HG03469 (cell line): ENCODE data around the gene OR10H3.
"Not testable (repeated sequence)": the region's sequence is repeated elsewhere in the genome, so short reads cannot be mapped to it uniquely, and the experiment has no call there.

Experiments used
- ATAC-seq: cut with Tn5 transposase; IDR thresholded peaks from one replicate; pipeline ENCODE4 v1.9.1; 2021; ENCODE audit warnings: mild to moderate bottlenecking, moderate library complexity, moderate number of reproducible peaks; ENCODE audit not compliant: unreplicated experiment

The OR10H3 gene

DNA sequence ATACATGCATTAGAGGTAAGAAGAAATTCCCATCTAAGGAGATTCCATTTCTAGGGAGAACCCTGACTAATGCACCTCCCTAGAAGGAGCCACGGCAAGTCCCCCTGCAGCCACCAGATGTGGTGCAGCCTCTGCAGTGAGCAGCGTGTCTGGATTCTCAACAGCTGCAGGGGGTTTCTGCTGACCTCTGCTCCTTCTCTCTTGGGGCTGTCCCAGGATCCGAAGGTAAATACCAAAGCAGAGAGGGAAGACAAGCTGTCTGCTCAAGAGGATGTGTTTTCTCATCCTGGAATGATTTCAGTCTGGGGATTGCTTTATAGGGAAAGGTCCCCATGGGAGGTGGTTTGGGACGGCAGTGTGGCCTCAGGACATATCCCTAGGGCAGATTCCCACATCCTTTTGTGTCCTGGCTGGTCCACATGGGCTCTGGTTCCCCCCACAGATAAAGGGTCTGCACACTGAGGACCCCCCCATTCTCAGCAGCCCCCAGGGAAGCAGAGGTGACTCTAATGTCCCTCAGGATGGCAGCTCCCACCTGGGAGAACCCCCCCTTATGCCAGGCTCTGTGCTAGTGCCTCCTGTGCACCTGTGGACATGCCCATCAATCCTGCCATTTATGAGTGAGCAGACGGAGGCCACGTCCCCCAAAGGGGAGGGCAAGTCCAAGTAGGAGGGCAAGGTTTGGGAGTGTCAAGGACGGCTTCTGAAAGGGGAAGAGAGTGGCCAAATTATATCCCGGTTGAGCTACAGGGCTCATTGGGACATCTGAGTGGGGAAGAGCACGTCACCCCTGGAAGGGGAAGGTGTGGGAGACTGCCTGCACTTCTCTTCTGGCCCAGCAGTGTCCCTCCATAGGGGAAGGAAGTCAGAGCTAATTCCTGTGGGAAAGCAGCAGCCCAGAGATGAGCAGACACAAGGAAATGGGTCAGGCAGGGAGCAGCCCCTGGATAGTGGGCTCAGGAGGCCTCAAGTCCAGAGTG is 39.5 kb downstream of the OR10H3 start:
- no peak for ATAC-seq

DNA sequence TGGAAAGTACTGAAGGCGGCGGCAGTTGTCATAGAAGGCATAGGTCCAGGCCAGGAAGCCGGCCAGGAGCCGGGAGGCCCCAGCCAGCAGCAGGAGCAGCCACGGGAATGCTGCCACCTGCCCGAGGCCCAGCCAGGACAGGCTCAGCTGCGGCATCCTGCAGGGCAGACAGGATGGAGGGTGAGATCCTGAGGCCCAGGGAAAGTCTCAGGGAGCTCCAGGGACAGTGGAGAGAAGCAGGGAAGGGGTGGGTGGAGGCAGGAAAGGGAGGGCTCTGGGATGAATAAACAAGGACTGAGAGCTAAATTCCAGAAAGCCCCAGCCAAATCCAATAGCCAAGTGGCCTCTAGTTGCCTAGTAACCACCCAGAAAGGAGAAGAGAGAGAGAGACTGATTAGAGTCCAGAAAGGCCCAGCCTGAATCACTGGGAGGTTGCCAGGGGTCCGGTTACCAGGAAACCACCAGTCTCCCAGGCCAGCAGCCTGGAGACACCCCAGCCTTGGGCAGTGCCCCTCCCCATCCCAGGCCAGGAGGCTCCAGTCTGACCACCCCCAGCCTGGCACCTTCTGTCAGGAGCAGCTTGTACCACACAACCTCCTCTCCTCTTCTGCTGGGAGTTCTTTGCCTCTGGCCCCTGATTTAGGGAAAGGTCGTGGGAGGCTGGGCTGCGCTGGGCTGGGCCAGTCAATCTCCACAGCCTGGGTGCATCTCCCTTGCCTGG is 42.1 kb downstream of the OR10H3 start:
- no peak for ATAC-seq

DNA sequence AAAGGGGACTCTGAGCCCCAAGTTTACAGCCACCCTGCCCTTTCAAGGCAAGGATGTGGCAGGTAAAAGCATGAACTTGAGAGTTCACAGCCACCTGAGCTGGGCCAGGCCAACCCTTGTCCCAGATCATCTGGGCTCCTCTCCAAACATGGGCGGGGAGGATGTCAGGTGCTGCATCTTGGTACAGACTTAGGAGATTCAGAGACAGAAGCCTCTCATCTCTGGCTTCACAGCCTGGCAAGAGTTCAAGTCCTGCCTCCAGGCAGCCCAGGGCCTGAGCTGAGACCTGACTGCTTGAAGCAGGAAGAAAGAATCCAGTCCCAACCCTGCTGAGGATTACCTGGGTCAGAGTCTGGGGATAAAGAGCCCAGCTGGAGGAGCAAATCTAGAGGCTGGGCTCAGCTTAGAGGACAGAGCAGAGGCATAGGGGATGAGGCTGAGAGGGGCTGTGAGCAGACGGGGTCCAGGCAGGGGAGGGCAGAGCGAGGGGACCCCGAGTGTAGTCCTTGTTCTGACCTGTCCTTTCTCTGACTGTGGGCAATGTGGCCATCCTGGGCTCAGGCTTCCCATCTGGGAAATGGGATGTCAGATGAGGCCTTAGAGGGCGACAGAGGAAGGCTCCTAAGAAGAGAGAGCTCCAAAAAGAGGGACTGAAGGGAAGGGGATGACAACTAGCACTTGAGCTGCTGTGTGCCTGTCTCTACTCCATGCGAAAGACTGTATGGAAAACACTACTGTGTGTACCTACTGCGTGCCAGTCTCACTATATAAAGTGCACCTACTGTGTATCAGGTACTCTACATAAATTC is 43.0 kb downstream of the OR10H3 start:
- no peak for ATAC-seq

DNA sequence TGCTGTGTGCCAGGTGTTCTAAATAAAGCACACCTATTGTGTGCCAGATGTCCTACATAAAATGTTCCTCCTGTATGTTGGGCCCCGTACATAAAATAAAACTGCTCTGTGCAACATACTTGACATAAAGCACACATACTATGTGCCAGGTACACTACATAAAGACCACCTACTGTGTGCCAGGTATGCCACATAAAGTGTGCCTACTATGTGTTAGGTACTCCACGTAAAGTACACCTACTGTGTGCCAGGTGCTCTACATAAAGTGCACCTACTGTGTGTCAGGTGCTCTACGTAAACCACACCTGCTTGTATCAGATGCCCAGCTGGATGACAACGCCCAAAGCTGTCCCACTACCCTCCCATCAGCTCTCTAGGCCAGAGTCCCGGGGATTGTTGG is 43.9 kb downstream of the OR10H3 start:
- ATAC-seq: no peak

DNA sequence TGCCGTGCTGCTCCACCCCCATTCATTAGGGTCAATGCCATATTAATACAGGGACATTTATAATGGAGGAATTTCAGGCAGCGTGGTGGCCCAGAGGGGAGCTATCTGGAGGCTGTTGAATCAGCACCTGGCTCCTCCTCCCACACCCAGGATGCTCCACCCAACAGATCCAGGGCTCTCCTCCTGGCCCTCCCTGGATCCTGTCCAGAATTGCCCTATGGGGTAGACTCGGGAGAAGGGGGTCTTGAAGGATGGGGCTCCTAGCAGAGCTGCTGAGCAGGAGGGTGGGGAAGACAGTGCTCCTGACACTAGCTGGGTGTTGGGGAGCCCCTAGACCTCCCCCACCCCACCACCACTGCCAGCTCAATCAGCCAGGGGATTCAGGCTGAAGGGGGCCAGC is 44.4 kb downstream of the OR10H3 start:
- ATAC-seq: no peak

DNA sequence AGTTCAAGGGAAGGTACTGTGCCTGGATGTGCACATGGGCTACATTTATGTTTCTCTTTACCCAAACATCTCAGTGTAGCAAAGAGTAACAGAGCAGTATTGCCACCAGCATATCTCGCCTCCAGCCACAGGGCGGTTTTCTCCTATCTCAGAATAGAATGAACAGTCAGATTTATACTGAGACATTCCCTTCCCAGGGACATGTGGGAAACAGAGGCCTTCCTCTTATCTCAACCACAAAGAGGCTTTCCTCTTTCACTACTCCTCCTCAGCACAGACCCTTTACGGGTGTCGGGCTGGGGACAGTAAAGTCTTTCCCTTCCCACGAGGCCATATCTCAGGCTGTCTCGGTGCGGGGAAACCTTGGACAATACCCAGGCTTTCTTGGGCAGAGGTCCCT is 45.1 kb downstream of the OR10H3 start:
- ATAC-seq: not testable (repeated sequence)

DNA sequence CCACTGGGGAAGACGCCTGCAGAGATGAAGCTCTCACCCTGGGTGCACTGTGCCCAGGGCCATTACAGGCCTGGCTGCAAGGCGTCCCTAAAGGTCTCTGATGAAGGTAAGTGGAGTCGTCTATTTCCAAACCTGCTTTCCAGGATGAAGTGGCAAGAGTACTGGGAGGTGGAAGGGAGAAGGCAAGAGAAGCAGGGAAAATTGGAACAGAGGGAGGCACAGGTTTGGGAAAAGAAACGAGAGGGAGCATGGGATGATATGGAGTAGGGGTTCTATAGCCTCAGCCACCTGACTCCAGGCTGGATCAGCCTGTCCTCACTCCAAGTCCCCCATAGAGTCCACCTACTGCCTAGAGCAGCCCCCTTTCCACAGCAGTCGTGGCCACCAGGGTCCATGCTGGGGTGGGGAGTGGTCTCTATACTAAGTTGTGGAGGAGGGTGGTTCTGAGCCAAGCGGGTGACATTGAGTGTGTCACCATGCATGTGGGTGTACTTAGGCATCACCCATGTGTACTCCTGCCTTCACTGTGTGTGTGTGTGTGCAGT is 49.9 kb downstream of the OR10H3 start, which contains the start of gene OR10H5:
OR10H5 (plus strand) TSS at position 51 of the 545 bp plus-strand sequence. CDS start 6,388 bp downstream, outside the sequence.
- ATAC-seq: no peak

DNA sequence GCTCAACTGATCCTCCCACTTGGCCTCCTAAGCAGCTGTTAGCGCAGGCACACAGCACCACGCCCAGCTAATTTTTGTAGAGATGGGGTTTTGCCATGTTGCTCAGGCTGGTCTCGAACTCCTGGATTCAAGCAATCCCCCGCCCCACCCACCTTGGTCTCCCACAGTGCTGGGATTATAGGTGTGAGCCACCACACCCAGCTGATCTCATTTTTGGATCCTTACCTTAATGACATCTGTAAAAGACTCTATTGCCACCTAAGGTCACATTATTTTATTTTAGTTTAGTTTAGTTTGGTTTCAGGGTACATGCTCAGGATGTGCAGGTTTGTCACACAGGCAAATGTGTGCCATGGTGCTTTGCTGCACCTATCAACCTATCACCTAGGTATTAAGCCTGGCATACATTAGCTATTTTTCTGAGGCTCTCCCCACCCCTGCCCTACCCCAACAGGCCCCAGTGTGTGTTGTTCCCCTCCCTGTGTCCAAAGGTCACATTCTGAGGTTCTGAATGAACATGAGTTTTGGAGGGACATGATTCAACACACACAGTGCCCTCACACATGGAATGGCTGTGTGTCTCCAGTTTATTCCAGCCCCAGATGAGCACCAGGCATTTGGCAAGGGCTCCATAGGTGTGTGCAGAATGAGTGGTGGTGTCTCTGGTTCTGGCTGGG is 50.9 kb downstream of the OR10H3 start:
- ATAC-seq: no peak

DNA sequence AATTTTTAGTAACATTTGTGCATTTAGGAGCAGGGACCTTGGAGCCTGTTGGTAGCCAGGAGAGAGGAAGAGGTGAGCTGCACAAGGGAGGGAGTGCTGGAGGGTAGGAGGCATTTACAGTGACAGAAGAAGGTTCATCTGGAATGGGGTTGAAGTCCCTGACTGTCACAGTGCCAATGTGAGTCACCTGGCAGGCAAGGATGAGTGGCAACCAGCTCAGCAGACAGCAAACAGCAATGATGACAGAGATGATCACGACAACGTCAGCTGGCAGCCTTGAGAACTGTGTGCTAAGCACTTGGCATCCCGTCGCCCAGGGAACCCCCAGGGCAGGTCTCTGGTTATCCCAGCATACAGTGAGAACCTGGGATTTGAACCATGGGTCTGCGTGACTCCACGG is 52.3 kb downstream of the OR10H3 start:
- ATAC-seq: no peak
